ENCODE data around the gene PADI2. TPM values are rescaled to one million over a fixed set of nuclear protein-coding genes. Genes with fewer than 3 reads are reported as not detected.

The PADI2 gene
- total and polyA plus RNA-seq, 8 donors: 0.31 to 86.0 (median 1.3) TPM; not detected in 1

GRCh38 chr1:17069452-17070162, 49.6 kb downstream of the PADI2 start:
- H3K36me3 ChIP-seq: no peaks in the 10 kb centered on the region
- DNase-seq: no peak
- TF ChIP-seq POLR2AphosphoS5 (IDR thresholded peaks at IDR 0.05): no peak
- TF ChIP-seq EP300 (IDR thresholded peaks at IDR 0.05): no peak
- TF ChIP-seq POLR2A (IDR thresholded peaks at IDR 0.05): no peak
- TF ChIP-seq CTCF (IDR thresholded peaks at IDR 0.05): no peak
- no peak overlapping the region for H3K27ac ChIP-seq
- no peak overlapping the region for H3K4me3 ChIP-seq
- no peaks in the 10 kb centered on the region for H3K4me1 ChIP-seq
- WGBS, 5 donors: 82 to 95% (median 92%) methylated on average over 5 to 6 of the region's 6 CpGs
- H3K27me3 ChIP-seq: no peaks in the 10 kb centered on the region
- intact Hi-C loops (cut with DNase I; ENCODE audit: low total_unique reads): no loop called here
- H3K9me3 ChIP-seq: peaks cover 0 to 11% (median 8%) of the 10 kb centered on the region in 4 donors

DNA sequence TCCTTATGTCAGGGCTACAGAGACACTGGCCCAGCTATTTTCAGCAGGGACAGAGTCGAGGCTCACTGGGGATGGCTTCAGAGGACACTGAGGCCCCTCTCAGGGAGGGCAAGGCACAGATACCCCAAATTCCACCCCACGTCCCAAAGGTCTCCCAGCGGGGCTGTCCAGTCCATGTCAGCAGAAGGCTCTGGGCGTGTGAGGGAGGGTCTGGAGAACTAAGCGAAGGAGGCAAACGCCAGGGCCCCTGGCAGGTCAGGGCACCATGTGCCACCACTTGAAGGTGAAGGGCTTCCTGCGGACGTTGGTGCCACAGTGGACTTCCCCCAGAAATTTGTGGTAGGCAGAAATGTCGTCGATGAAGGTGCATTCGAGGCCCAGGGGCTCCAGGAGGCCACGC, 50.5 kb downstream of the PADI2 start:
- no peak for DNase-seq
- Histone ChIP-seq H3K9me3 (peaks cover 0 to 11% (median 8%) of the 10 kb centered on the region in 4 donors), H3K27ac (no peak overlapping the region), H3K36me3 (no peaks in the 10 kb centered on the region), H3K27me3 (no peaks in the 10 kb centered on the region), H3K4me1 (no peaks in the 10 kb centered on the region), H3K4me3 (no peak overlapping the region)
- WGBS, 5 donors: 80 to 86% (median 80%) methylated on average over 12 of the region's 12 CpGs
- intact Hi-C loops (cut with DNase I; ENCODE audit: low total_unique reads): no loop called here
- TF ChIP-seq POLR2A (IDR thresholded peaks at IDR 0.05): no peak
- TF ChIP-seq POLR2AphosphoS5 (IDR thresholded peaks at IDR 0.05): no peak
- TF ChIP-seq EP300 (IDR thresholded peaks at IDR 0.05): no peak
- no peak for TF ChIP-seq CTCF (IDR thresholded peaks at IDR 0.05)

- intact Hi-C loops (cut with DNase I; ENCODE audit: low total_unique reads): no loop called here
- WGBS, 5 donors: 71 to 86% (median 75%) methylated on average over 10 of the region's 10 CpGs
- DNase-seq: no peak
Observed at GRCh38 chr1:17067465-17068240, 51.6 kb downstream of the PADI2 start.

More at GRCh38 chr1:17067465-17068240, 51.6 kb downstream of the PADI2 start:
- Histone ChIP-seq H3K36me3 (no peaks in the 10 kb centered on the region), H3K9me3 (peaks cover 0 to 11% (median 8%) of the 10 kb centered on the region in 4 donors), H3K4me1 (no peaks in the 10 kb centered on the region), H3K27me3 (no peaks in the 10 kb centered on the region), H3K27ac (peak overlapping the region in 2 of 5 donors; percentile 55 to 64), H3K4me3 (no peak overlapping the region)
- no peak for TF ChIP-seq EP300 (IDR thresholded peaks at IDR 0.05)
- no peak for TF ChIP-seq CTCF (IDR thresholded peaks at IDR 0.05)
- no peak for TF ChIP-seq POLR2AphosphoS5 (IDR thresholded peaks at IDR 0.05)
- TF ChIP-seq POLR2A (IDR thresholded peaks at IDR 0.05): no peak

Measured in stomach (tissue), 9 donors.